H9 (cell line): Measurements from ENCODE around the gene GPR153. TPM values are rescaled to one million over a fixed set of nuclear protein-coding genes. Genes with fewer than 3 reads are reported as not detected.

ENCODE experiments used
- DNase-seq: peaks from one replicate; pipeline ENCODE4 v3.0.0-alpha.2; 2017
- H2AFZ ChIP-seq: one replicate; pipeline ENCODE4 v1.6.1; 2013; ENCODE audit warnings: mild to moderate bottlenecking, low read length, control low read depth, moderate library complexity
- H2AK5ac ChIP-seq: 2 replicates; pipeline ENCODE4 v1.6.1; 2013; ENCODE audit warnings: low read length, control low read depth, mixed read lengths; ENCODE audit not compliant: insufficient read length
- H2BK120ac ChIP-seq: one replicate; pipeline ENCODE4 v1.6.1; 2013; ENCODE audit warnings: low read depth, mild to moderate bottlenecking, low read length, control low read depth, inconsistent platforms; ENCODE audit not compliant: poor library complexity, severe bottlenecking
- H2BK12ac ChIP-seq: 2 replicates; pipeline ENCODE4 v1.6.1; 2013; ENCODE audit warnings: low read length, control low read depth, mixed read lengths, low read depth; ENCODE audit not compliant: insufficient read length
- H2BK15ac ChIP-seq: 2 replicates; pipeline ENCODE4 v1.6.1; 2013; ENCODE audit warnings: low read depth, low read length, control low read depth
- H2BK20ac ChIP-seq: one replicate; pipeline ENCODE4 v1.6.1; 2013; ENCODE audit warnings: low read depth, mild to moderate bottlenecking, low read length, control low read depth, inconsistent platforms; ENCODE audit not compliant: poor library complexity, severe bottlenecking
- H2BK5ac ChIP-seq: 2 replicates; pipeline ENCODE4 v1.6.1; 2013; ENCODE audit warnings: low read length, control low read depth, mixed read lengths; ENCODE audit not compliant: insufficient read length
- H3K14ac ChIP-seq: 2 replicates; pipeline ENCODE4 v1.6.1; 2013; ENCODE audit warnings: low read length, control low read depth; ENCODE audit not compliant: insufficient read depth
- H3K18ac ChIP-seq: 2 replicates; pipeline ENCODE4 v1.6.1; 2013; ENCODE audit warnings: low read depth, mild to moderate bottlenecking, mixed read lengths, low read length, control low read depth; ENCODE audit not compliant: insufficient read length
- H3K23ac ChIP-seq: 2 replicates; pipeline ENCODE4 v1.6.1; 2013; ENCODE audit warnings: low read length, control low read depth, mixed read lengths, low read depth; ENCODE audit not compliant: insufficient read length
- H3K23me2 ChIP-seq: 2 replicates; pipeline ENCODE4 v1.6.1; 2013; ENCODE audit warnings: low read depth, mild to moderate bottlenecking, mixed read lengths, low read length, control low read depth; ENCODE audit not compliant: insufficient read length, poor library complexity, severe bottlenecking
- H3K27ac ChIP-seq: 2 replicates; pipeline ENCODE4 v1.5.1; 2013; ENCODE audit warnings: low read length, control low read depth, mixed read lengths, low read depth; ENCODE audit not compliant: insufficient read length
- H3K27me3 ChIP-seq: 2 replicates; pipeline ENCODE4 v1.6.1; 2013; ENCODE audit warnings: low read length, control low read depth, inconsistent platforms; ENCODE audit not compliant: insufficient read depth
- H3K4ac ChIP-seq: 2 replicates; pipeline ENCODE4 v1.6.1; 2013; ENCODE audit warnings: low read depth, mild to moderate bottlenecking, control low read depth, inconsistent platforms, low read length, moderate library complexity
- H3K4me1 ChIP-seq: 2 replicates; pipeline ENCODE4 v1.6.1; 2013; ENCODE audit warnings: low read length, control low read depth, inconsistent platforms; ENCODE audit not compliant: insufficient read depth
- H3K4me2 ChIP-seq: 2 replicates; pipeline ENCODE4 v1.6.1; 2013; ENCODE audit warnings: low read length, control low read depth, mixed read lengths; ENCODE audit not compliant: insufficient read length, insufficient read depth
- H3K56ac ChIP-seq: 2 replicates; pipeline ENCODE4 v1.6.1; 2013; ENCODE audit warnings: low read depth, mild to moderate bottlenecking, mixed read lengths, low read length, control low read depth; ENCODE audit not compliant: insufficient read length
- H3K79me1 ChIP-seq: 2 replicates; pipeline ENCODE4 v1.6.1; 2013; ENCODE audit warnings: low read depth, mild to moderate bottlenecking, moderate library complexity, low read length, control low read depth, inconsistent platforms; ENCODE audit not compliant: insufficient read depth, poor library complexity, severe bottlenecking
- H3K79me2 ChIP-seq: 2 replicates; pipeline ENCODE4 v1.6.1; 2013; ENCODE audit warnings: low read length, control low read depth, inconsistent platforms; ENCODE audit not compliant: insufficient read depth
- H3K9ac ChIP-seq: 2 replicates; pipeline ENCODE4 v1.6.1; 2013; ENCODE audit warnings: low read length, control low read depth, mixed read lengths; ENCODE audit not compliant: insufficient read length; ENCODE audit errors: extremely low read depth
- H3K9me3 ChIP-seq: one replicate; pipeline ENCODE4 v1.6.1; 2013; ENCODE audit warnings: low read depth, low read length, inconsistent platforms; ENCODE audit not compliant: control insufficient read depth
- H3T11ph ChIP-seq: one replicate; pipeline ENCODE4 v1.6.1; 2013; ENCODE audit warnings: mild to moderate bottlenecking, low read length, control low read depth, inconsistent platforms
- H4K20me1 ChIP-seq: one replicate; pipeline ENCODE4 v1.6.1; 2013; ENCODE audit not compliant: control insufficient read depth, insufficient read length, insufficient read depth
- H4K5ac ChIP-seq: 2 replicates; pipeline ENCODE4 v1.6.1; 2013; ENCODE audit warnings: low read depth, mild to moderate bottlenecking, mixed read lengths, low read length, control low read depth; ENCODE audit not compliant: insufficient read length
- H4K8ac ChIP-seq: replicated peaks from 2 replicates; pipeline ENCODE4 v1.6.1; 2013; ENCODE audit warnings: low read length, control low read depth, mixed read lengths, low read depth; ENCODE audit not compliant: insufficient read length
- H4K91ac ChIP-seq: 2 replicates; pipeline ENCODE4 v1.6.1; 2013; ENCODE audit warnings: low read depth, mild to moderate bottlenecking, moderate library complexity, mixed read lengths, low read length, control low read depth; ENCODE audit not compliant: insufficient read length
- H3K27ac Mint-ChIP-seq, 3 experiments: 2 replicates in 2 of 3; 3 replicates in 1 of 3; pipeline ENCODE4 v1.8.0; 2020 to 2021; ENCODE audit warnings: mixed read lengths in 3 of 3, mild to moderate bottlenecking in 1 of 3, moderate library complexity in 1 of 3
- H3K27me3 Mint-ChIP-seq: 2 replicates; pipeline ENCODE4 v1.8.0; 2021; ENCODE audit warnings: low read depth, mild to moderate bottlenecking, moderate library complexity, mixed read lengths
- H3K36me3 Mint-ChIP-seq, 3 experiments: 2 replicates in 2 of 3; 3 replicates in 1 of 3; pipeline ENCODE4 v1.8.0; 2020 to 2021; ENCODE audit warnings: low read depth in 3 of 3, mixed read lengths in 3 of 3; ENCODE audit not compliant: insufficient read depth in 1 of 3
- H3K4me1 Mint-ChIP-seq, 2 experiments: 2 replicates each; pipeline ENCODE4 v1.8.0; 2020; ENCODE audit warnings: mixed read lengths in 2 of 2
- H3K4me3 Mint-ChIP-seq, 2 experiments: 2 replicates in 1 of 2; 3 replicates in 1 of 2; pipeline ENCODE4 v1.8.0; 2020 to 2021; ENCODE audit warnings: mild to moderate bottlenecking in 2 of 2, mixed read lengths in 2 of 2, moderate library complexity in 1 of 2
- H3K9me3 Mint-ChIP-seq, 2 experiments: 2 replicates in 1 of 2; 3 replicates in 1 of 2; pipeline ENCODE4 v1.8.0; 2020; ENCODE audit warnings: mild to moderate bottlenecking in 2 of 2, mixed read lengths in 2 of 2, moderate library complexity in 1 of 2
- WGBS: extraction: QIAGEN DNeasy Blood & Tissue Kit; methylation state at CpG from one replicate; pipeline ENCODE4 v1.1.7; 2013; ENCODE audit warnings: missing lambda C conversion rate, low lambda C conversion rate, mixed read lengths; ENCODE audit not compliant: insufficient read length; ENCODE audit errors: extremely low coverage; 5-methylcytosine and 5-hydroxymethylcytosine counted together
- total RNA-seq: library from RNA; stranded (reverse); gene quantifications from 2 replicates; pipeline ENCODE4 v1.2.1, GENCODE V29; 2021
- TF ChIP-seq, protein P1 (sequence below): fragments of 200-600 bp; sonication (generic); conservative IDR thresholded peaks from 3 replicates; pipeline ENCODE4 v1.8.0; 2021; ENCODE audit warnings: antibody characterized with exemption, mild to moderate bottlenecking

The GPR153 gene
- total RNA-seq, 1 experiment from 2014 or later: 8.9 TPM

GRCh38 chr1:6301526-6301925 is 40.6 kb upstream of the GPR153 start:
- Histone ChIP-seq H3K4me1 (no peaks in the 10 kb centered on the region), H3K14ac (no peak overlapping the region; the same call in 1 of the 2 replicates), H2BK5ac (no peak overlapping the region), H3K23ac (no peak overlapping the region), H3K4ac (no peak overlapping the region), H3K9me3 (no peaks in the 10 kb centered on the region), H3K18ac (no peak overlapping the region), H2BK12ac (no peak overlapping the region), H3K9ac (no peak overlapping the region), H3K79me2 (no peaks in the 10 kb centered on the region), H3K27me3 (no peaks in the 10 kb centered on the region), H2AFZ (no peak overlapping the region), H2BK120ac (no peak overlapping the region), H3K79me1 (no peaks in the 10 kb centered on the region), H4K8ac (no peak overlapping the region), H3K23me2 (no peaks in the 10 kb centered on the region), H4K20me1 (no peaks in the 10 kb centered on the region), H3T11ph (no peak overlapping the region), H4K91ac (no peak overlapping the region), H2BK15ac (no peak overlapping the region), H3K4me2 (no peak overlapping the region), H3K27ac (no peak overlapping the region), H2BK20ac (no peak overlapping the region), H3K56ac (no peak overlapping the region), H4K5ac (no peak overlapping the region), H2AK5ac (no peak overlapping the region)
- DNase-seq: no peak
- peaks cover 4 to 5% of the 10 kb centered on the region in 2 experiments; a peak in 3 of 5 replicates for H3K9me3 Mint-ChIP-seq
- H3K36me3 Mint-ChIP-seq: peaks cover 10 to 23% (median 16%) of the 10 kb centered on the region in 3 experiments
- no peaks in the 10 kb centered on the region for H3K4me1 Mint-ChIP-seq
- no peak overlapping the region for H3K27ac Mint-ChIP-seq
- TF ChIP-seq, protein P1, sequence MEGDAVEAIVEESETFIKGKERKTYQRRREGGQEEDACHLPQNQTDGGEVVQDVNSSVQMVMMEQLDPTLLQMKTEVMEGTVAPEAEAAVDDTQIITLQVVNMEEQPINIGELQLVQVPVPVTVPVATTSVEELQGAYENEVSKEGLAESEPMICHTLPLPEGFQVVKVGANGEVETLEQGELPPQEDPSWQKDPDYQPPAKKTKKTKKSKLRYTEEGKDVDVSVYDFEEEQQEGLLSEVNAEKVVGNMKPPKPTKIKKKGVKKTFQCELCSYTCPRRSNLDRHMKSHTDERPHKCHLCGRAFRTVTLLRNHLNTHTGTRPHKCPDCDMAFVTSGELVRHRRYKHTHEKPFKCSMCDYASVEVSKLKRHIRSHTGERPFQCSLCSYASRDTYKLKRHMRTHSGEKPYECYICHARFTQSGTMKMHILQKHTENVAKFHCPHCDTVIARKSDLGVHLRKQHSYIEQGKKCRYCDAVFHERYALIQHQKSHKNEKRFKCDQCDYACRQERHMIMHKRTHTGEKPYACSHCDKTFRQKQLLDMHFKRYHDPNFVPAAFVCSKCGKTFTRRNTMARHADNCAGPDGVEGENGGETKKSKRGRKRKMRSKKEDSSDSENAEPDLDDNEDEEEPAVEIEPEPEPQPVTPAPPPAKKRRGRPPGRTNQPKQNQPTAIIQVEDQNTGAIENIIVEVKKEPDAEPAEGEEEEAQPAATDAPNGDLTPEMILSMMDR: no peak
- no CpG with 5 or more reads among the region's 8 CpGs for WGBS
- H3K27me3 Mint-ChIP-seq: no peaks in the 10 kb centered on the region
- H3K4me3 Mint-ChIP-seq: no peak overlapping the region
